ENCODE data around the gene PDK1.

DNA sequence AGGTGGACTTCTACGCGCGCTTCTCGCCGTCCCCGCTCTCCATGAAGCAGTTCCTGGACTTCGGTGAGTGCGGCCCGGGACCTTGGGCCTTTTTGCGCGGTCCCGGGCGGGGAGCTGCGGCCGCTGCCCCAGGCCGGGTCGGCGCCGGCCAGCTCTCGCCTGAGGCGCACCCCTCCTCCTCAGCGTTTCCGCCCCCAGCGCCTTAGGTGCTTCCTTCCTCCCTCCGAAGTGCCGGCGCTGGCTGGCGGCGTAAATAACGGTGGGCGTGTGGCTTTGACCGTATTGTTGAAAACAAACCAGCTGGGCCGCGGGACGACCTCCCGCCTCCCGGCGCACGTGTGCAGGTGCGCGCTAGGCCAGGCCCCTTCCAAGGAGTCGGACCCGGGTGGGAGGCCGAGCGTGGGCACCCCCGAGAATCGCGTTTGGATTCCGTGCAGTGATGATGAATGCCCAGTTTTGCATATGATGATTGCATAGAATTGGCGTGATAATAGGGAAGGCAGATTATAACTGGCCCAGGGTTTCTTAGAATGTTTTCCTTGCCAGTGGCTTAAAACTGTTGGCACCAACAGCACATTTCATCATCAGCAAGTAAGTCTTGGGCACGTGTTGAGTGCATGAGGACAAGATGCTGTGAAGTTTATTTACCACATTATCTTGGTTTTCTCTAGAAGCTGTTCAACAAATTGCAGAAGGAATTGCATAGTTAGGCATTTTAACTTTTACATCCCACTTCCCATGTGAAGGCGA, 569 bp downstream of the PDK1 start:
- TF ChIP-seq, protein P1, sequence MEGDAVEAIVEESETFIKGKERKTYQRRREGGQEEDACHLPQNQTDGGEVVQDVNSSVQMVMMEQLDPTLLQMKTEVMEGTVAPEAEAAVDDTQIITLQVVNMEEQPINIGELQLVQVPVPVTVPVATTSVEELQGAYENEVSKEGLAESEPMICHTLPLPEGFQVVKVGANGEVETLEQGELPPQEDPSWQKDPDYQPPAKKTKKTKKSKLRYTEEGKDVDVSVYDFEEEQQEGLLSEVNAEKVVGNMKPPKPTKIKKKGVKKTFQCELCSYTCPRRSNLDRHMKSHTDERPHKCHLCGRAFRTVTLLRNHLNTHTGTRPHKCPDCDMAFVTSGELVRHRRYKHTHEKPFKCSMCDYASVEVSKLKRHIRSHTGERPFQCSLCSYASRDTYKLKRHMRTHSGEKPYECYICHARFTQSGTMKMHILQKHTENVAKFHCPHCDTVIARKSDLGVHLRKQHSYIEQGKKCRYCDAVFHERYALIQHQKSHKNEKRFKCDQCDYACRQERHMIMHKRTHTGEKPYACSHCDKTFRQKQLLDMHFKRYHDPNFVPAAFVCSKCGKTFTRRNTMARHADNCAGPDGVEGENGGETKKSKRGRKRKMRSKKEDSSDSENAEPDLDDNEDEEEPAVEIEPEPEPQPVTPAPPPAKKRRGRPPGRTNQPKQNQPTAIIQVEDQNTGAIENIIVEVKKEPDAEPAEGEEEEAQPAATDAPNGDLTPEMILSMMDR (conservative IDR thresholded peaks at IDR 0.05), result no peak
- TF ChIP-seq EZH2 (IDR thresholded peaks at IDR 0.05; ENCODE audit: low read depth), result no peak
